OCI-M2 (cell line): ENCODE measurements around the gene SPAG17.

Experiments
- DNase-seq: peaks from one replicate; lab custom pipeline; 2025; ENCODE audit not compliant: unreplicated experiment; lab: John Stamatoyannopoulos, UW

Gene SPAG17

GRCh38 chr1:118169016-118169415 lies 16.0 kb downstream of the SPAG17 start:
- no peak for DNase-seq

GRCh38 chr1:118160806-118161205 lies 24.2 kb downstream of the SPAG17 start:
- DNase-seq, result no peak

- no peak for DNase-seq
These were observed 25.5 kb downstream of the SPAG17 start for GRCh38 chr1:118159569-118159968.

- DNase-seq, result no peak
These were observed 26.1 kb downstream of the SPAG17 start for GRCh38 chr1:118158924-118159323.

GRCh38 chr1:118157506-118157905 lies 27.5 kb downstream of the SPAG17 start:
- DNase-seq, result no peak

- no peak for DNase-seq
These were observed 29.9 kb downstream of the SPAG17 start for GRCh38 chr1:118155106-118155505.

GRCh38 chr1:118154220-118154619 lies 30.8 kb downstream of the SPAG17 start:
- DNase-seq, result no peak

GRCh38 chr1:118151312-118151937 lies 33.6 kb downstream of the SPAG17 start:
- no peak for DNase-seq

- no peak for DNase-seq
These were observed 35.2 kb downstream of the SPAG17 start for GRCh38 chr1:118149799-118150198.

GRCh38 chr1:118148034-118148433 lies 37.0 kb downstream of the SPAG17 start:
- no peak for DNase-seq

- no peak for DNase-seq
These were observed 37.5 kb downstream of the SPAG17 start for GRCh38 chr1:118147522-118147921.

- DNase-seq, result no peak
These were observed 39.3 kb downstream of the SPAG17 start for GRCh38 chr1:118145721-118146120.

- DNase-seq, result no peak
These were observed 40.3 kb downstream of the SPAG17 start for GRCh38 chr1:118144684-118145083.

- DNase-seq, result no peak
These were observed 41.2 kb downstream of the SPAG17 start for GRCh38 chr1:118143831-118144230.

- DNase-seq, result no peak
These were observed 41.9 kb downstream of the SPAG17 start for GRCh38 chr1:118143121-118143520.

- DNase-seq, result no peak
These were observed 42.5 kb downstream of the SPAG17 start for GRCh38 chr1:118142546-118142945.

- no peak for DNase-seq
These were observed 47.1 kb downstream of the SPAG17 start for GRCh38 chr1:118137900-118138299.

GRCh38 chr1:118136187-118136941 lies 48.7 kb downstream of the SPAG17 start:
- DNase-seq, result no peak

GRCh38 chr1:118132000-118132399 lies 53.0 kb downstream of the SPAG17 start:
- DNase-seq, result no peak

GRCh38 chr1:118128761-118129160 lies 56.3 kb downstream of the SPAG17 start:
- no peak for DNase-seq

GRCh38 chr1:118124064-118124463 lies 61.0 kb downstream of the SPAG17 start:
- no peak for DNase-seq

- DNase-seq, result no peak
These were observed 61.8 kb downstream of the SPAG17 start for GRCh38 chr1:118123116-118123839.
